Right cardiac atrium (tissue), 5 donors: Measurements from ENCODE around the gene PROM1. TPM values are rescaled to one million over a fixed set of nuclear protein-coding genes. Genes with fewer than 3 reads are reported as not detected.

ENCODE experiments used
- ATAC-seq, 2 donors: fragments of 200-7000 bp; cut with Tn5 transposase; one replicate each; pipeline versions ENCODE4 v1.8.0 to v1.9.1; 2020; ENCODE audit warnings: moderate library complexity in 2 of 2, mild to moderate bottlenecking in 1 of 2
- DNase-seq, 3 donors: peaks; one replicate each; pipeline ENCODE4 v3.0.0-alpha.2; 2020
- H3K27ac ChIP-seq: one replicate; pipeline ENCODE4 v1.5.1; 2013; ENCODE audit warnings: mild to moderate bottlenecking, low read length, control low read depth, moderate library complexity
- H3K27me3 ChIP-seq: one replicate; pipeline ENCODE4 v1.6.1; 2013; ENCODE audit not compliant: control insufficient read depth, insufficient read depth
- H3K4me1 ChIP-seq: one replicate; pipeline ENCODE4 v1.6.1; 2013; ENCODE audit warnings: low read length; ENCODE audit not compliant: control insufficient read depth, insufficient read depth
- H3K4me3 ChIP-seq: one replicate; pipeline ENCODE4 v1.5.1; 2013; ENCODE audit warnings: low read length, control low read depth
- H3K9me3 ChIP-seq: one replicate; pipeline ENCODE4 v1.6.1; 2013; ENCODE audit warnings: low read length; ENCODE audit not compliant: control insufficient read depth
- WGBS: extraction: QIAGEN DNeasy Blood & Tissue Kit; methylation state at CpG from one replicate; pipeline ENCODE4 v1.1.7; 2013; 5-methylcytosine and 5-hydroxymethylcytosine counted together
- intact Hi-C, 4 donors: fragments of 100-400 bp; cut with DNase I; formaldehyde crosslinking; loops; one replicate each; pipeline versions ENCODE4 v1.11.0 to v1.14.0; 2022 to 2023
- polyA plus RNA-seq: library from polyadenylated mRNA; stranded (reverse); fragments of 200-250 nt; gene quantifications from one replicate; pipeline ENCODE4 v1.2.3, GENCODE V29; 2013
- total RNA-seq, 4 donors: library from RNA; stranded (reverse); fragmentation: NEBNext Ultra II Directional; extraction: Animal tissue kit (Norgen Biotek cat#: 25700); gene quantifications; one replicate each; pipeline ENCODE4 v1.2.1, GENCODE V29; 2021
- donor health status: healthy with polysubstance abuse.
- donor health status: DM: no; HTN: yes; CAD: no.
- donor health status: DM: no; HTN: no; CAD: no.
- donor health status: DM: no; HTN: yes; CAD: no; lungs with severe emphysema.
- donor health status: DM: yes; HTN: yes; CAD: no.

Gene PROM1
- total and polyA plus RNA-seq, 5 donors: 3.2 to 12.3 (median 5.6) TPM

GRCh38 chr4:15989424-15989823, 94.4 kb downstream of the PROM1 start:
- WGBS: 56% methylated on average over 6 of the region's 6 CpGs
- DNase-seq (no peak), ATAC-seq (peak in 1 of 2 donors; percentile 74)
- H3K9me3 ChIP-seq: no peaks in the 10 kb centered on the region
- no peak overlapping the region for H3K4me3 ChIP-seq
- intact Hi-C loops: no loop called here
- no peaks in the 10 kb centered on the region for H3K4me1 ChIP-seq
- H3K27ac ChIP-seq: no peak overlapping the region
- no peaks in the 10 kb centered on the region for H3K27me3 ChIP-seq

- DNase-seq (no peak), ATAC-seq (no peak)
- Histone ChIP-seq H3K27ac (no peak overlapping the region), H3K4me3 (no peak overlapping the region), H3K9me3 (no peaks in the 10 kb centered on the region), H3K4me1 (no peaks in the 10 kb centered on the region), H3K27me3 (no peaks in the 10 kb centered on the region)
- intact Hi-C loops: no loop called here
- 80% methylated on average over 1 of the region's 1 CpG for WGBS
These were observed 95.6 kb downstream of the PROM1 start for GRCh38 chr4:15988222-15988621.

- ATAC-seq: no peak
- H3K4me1 ChIP-seq: no peaks in the 10 kb centered on the region
- H3K4me3 ChIP-seq: no peak overlapping the region
- DNase-seq: no peak
- WGBS: 67% methylated on average over 5 of the region's 5 CpGs
- intact Hi-C loops: no loop called here
- no peak overlapping the region for H3K27ac ChIP-seq
- no peaks in the 10 kb centered on the region for H3K27me3 ChIP-seq
- no peaks in the 10 kb centered on the region for H3K9me3 ChIP-seq
These were observed 96.9 kb downstream of the PROM1 start for GRCh38 chr4:15986907-15987306.

GRCh38 chr4:15983610-15984009, 100.2 kb downstream of the PROM1 start:
- no peaks in the 10 kb centered on the region for H3K27me3 ChIP-seq
- no peaks in the 10 kb centered on the region for H3K4me1 ChIP-seq
- no peak overlapping the region for H3K4me3 ChIP-seq
- H3K27ac ChIP-seq: no peak overlapping the region
- ATAC-seq: no peak
- WGBS: 86% methylated on average over 2 of the region's 2 CpGs
- no peaks in the 10 kb centered on the region for H3K9me3 ChIP-seq
- intact Hi-C loops: no loop called here
- no peak for DNase-seq

GRCh38 chr4:15982842-15983524, 100.8 kb downstream of the PROM1 start:
- 90% methylated on average over 8 of the region's 8 CpGs for WGBS
- ATAC-seq (no peak), DNase-seq (no peak)
- Histone ChIP-seq H3K27me3 (no peaks in the 10 kb centered on the region), H3K4me3 (no peak overlapping the region), H3K9me3 (no peaks in the 10 kb centered on the region), H3K27ac (no peak overlapping the region), H3K4me1 (no peaks in the 10 kb centered on the region)
- intact Hi-C loops: no loop called here

GRCh38 chr4:15976456-15977447, 107.1 kb downstream of the PROM1 start:
- no peak overlapping the region for H3K4me3 ChIP-seq
- no peaks in the 10 kb centered on the region for H3K27me3 ChIP-seq
- ATAC-seq: peak; percentile 91 to 93
- 59% methylated on average over 7 of the region's 7 CpGs for WGBS
- peak; percentile 43 to 84 (median 75) for DNase-seq
- no peaks in the 10 kb centered on the region for H3K9me3 ChIP-seq
- H3K27ac ChIP-seq: peak overlapping the region; percentile 70
- intact Hi-C loops: no loop called here
- H3K4me1 ChIP-seq: no peaks in the 10 kb centered on the region

- no peak overlapping the region for H3K4me3 ChIP-seq
- no peak for DNase-seq
- no peaks in the 10 kb centered on the region for H3K4me1 ChIP-seq
- WGBS: 71% methylated on average over 9 of the region's 9 CpGs
- H3K27ac ChIP-seq: no peak overlapping the region
- intact Hi-C loops: no loop called here
- H3K27me3 ChIP-seq: no peaks in the 10 kb centered on the region
- ATAC-seq: no peak
- H3K9me3 ChIP-seq: no peaks in the 10 kb centered on the region
These were observed 112.6 kb downstream of the PROM1 start for GRCh38 chr4:15971068-15971801.

GRCh38 chr4:15968551-15969300, 115.1 kb downstream of the PROM1 start:
- H3K4me3 ChIP-seq: no peak overlapping the region
- no peaks in the 10 kb centered on the region for H3K9me3 ChIP-seq
- no peaks in the 10 kb centered on the region for H3K27me3 ChIP-seq
- no peak overlapping the region for H3K27ac ChIP-seq
- intact Hi-C loops: loop anchor here in 1 of 4 donors (5.0 kb wide), 1 partner anchor 34 kb away; no protein-coding TSS in a partner anchor
- DNase-seq (no peak), ATAC-seq (no peak)
- H3K4me1 ChIP-seq: no peaks in the 10 kb centered on the region
- WGBS: 81% methylated on average over 11 of the region's 11 CpGs

- no peak overlapping the region for H3K4me3 ChIP-seq
- no peaks in the 10 kb centered on the region for H3K27me3 ChIP-seq
- no peak overlapping the region for H3K27ac ChIP-seq
- DNase-seq (no peak), ATAC-seq (no peak)
- H3K9me3 ChIP-seq: no peaks in the 10 kb centered on the region
- no peaks in the 10 kb centered on the region for H3K4me1 ChIP-seq
- WGBS: 83% methylated on average over 5 of the region's 5 CpGs
- intact Hi-C loops: loop anchor here in 1 of 4 donors (5.0 kb wide), 1 partner anchor 37 kb away; no protein-coding TSS in a partner anchor
These were observed 118.5 kb downstream of the PROM1 start for GRCh38 chr4:15965325-15965724.

- H3K4me3 ChIP-seq: no peak overlapping the region
- 77% methylated on average over 5 of the region's 5 CpGs for WGBS
- H3K9me3 ChIP-seq: no peaks in the 10 kb centered on the region
- intact Hi-C loops: loop anchor here in 2 of 4 donors (5.0 kb wide), 2 partner anchors 33 to 38 kb away; no protein-coding TSS in a partner anchor
- no peak overlapping the region for H3K27ac ChIP-seq
- DNase-seq (no peak), ATAC-seq (no peak)
- no peaks in the 10 kb centered on the region for H3K27me3 ChIP-seq
- no peaks in the 10 kb centered on the region for H3K4me1 ChIP-seq
These were observed 119.7 kb downstream of the PROM1 start for GRCh38 chr4:15964159-15964558.
